Glomerular visceral epithelial cell (primary cell): ENCODE data around the gene KCNMA1.
A peak's percentile ranks its signal among the peaks of the same experiment; 100 is the strongest.

Experiments
- DNase-seq: peaks from one replicate; pipeline ENCODE4 v3.0.0-alpha.2; 2016; ENCODE audit errors: extremely low spot score

KCNMA1 gene

GRCh38 chr10:77020426-77021040 is 617.1 kb downstream of the KCNMA1 start:
- no peak for DNase-seq

- DNase-seq, result no peak
Measured at GRCh38 chr10:77016855-77017254, 620.8 kb downstream of the KCNMA1 start.

GRCh38 chr10:77016278-77016815 is 621.3 kb downstream of the KCNMA1 start:
- no peak for DNase-seq

- no peak for DNase-seq
Measured at GRCh38 chr10:77015360-77015759, 622.2 kb downstream of the KCNMA1 start.

GRCh38 chr10:77012812-77013500 is 624.7 kb downstream of the KCNMA1 start:
- no peak for DNase-seq

GRCh38 chr10:77011874-77012811 is 625.5 kb downstream of the KCNMA1 start:
- no peak for DNase-seq

- DNase-seq, result no peak
Measured at GRCh38 chr10:77010430-77010829, 627.2 kb downstream of the KCNMA1 start.

- no peak for DNase-seq
Measured at GRCh38 chr10:77007834-77008233, 629.8 kb downstream of the KCNMA1 start.

- DNase-seq, result no peak
Measured at GRCh38 chr10:77006836-77007511, 630.6 kb downstream of the KCNMA1 start.

- no peak for DNase-seq
Measured at GRCh38 chr10:77005871-77006270, 631.7 kb downstream of the KCNMA1 start.

- DNase-seq, result peak; percentile 63
Measured at GRCh38 chr10:77004917-77005564, 632.6 kb downstream of the KCNMA1 start.

GRCh38 chr10:77002872-77003271 is 634.7 kb downstream of the KCNMA1 start:
- DNase-seq, result no peak

- DNase-seq, result peak; percentile 88
Measured at GRCh38 chr10:77001206-77001605, 636.4 kb downstream of the KCNMA1 start.

- no peak for DNase-seq
Measured at GRCh38 chr10:76998451-76998850, 639.2 kb downstream of the KCNMA1 start.

GRCh38 chr10:76997631-76998030 is 640.0 kb downstream of the KCNMA1 start:
- DNase-seq, result no peak

- no peak for DNase-seq
Measured at GRCh38 chr10:76995023-76995422, 642.6 kb downstream of the KCNMA1 start.

GRCh38 chr10:76993213-76993612 is 644.4 kb downstream of the KCNMA1 start:
- DNase-seq, result no peak

GRCh38 chr10:76992467-76992866 is 645.1 kb downstream of the KCNMA1 start:
- no peak for DNase-seq

GRCh38 chr10:76991621-76992020 is 646.0 kb downstream of the KCNMA1 start:
- DNase-seq, result no peak

- DNase-seq, result no peak
Measured at GRCh38 chr10:76990561-76990960, 647.0 kb downstream of the KCNMA1 start.
